SU-DHL-6 (cell line): ENCODE results near the gene AP1S3.
"Not testable (repeated sequence)": the region's sequence is repeated elsewhere in the genome, so short reads cannot be mapped to it uniquely, and the experiment has no call there.

Source experiments
- H2AFZ ChIP-seq: fragments of 200-600 bp; sonication (generic); 2 replicates; pipeline ENCODE4 v1.6.1; 2014; ENCODE audit warnings: low read depth, mild to moderate bottlenecking, moderate library complexity, mixed read lengths, antibody characterized with exemption, low read length; ENCODE audit not compliant: severe bottlenecking
- H3F3A ChIP-seq: fragments of 200-600 bp; shearing (Covaris generic); 2 replicates; pipeline ENCODE4 v1.6.0; 2016; ENCODE audit warnings: antibody characterized with exemption, mild to moderate bottlenecking; ENCODE audit not compliant: insufficient read depth
- H3K27ac ChIP-seq: fragments of 200-600 bp; sonication (generic); 2 replicates; pipeline ENCODE4 v1.5.1; 2016; ENCODE audit warnings: low read depth, mild to moderate bottlenecking, low read length, moderate library complexity, mixed read lengths
- H3K27me3 ChIP-seq: fragments of 200-600 bp; sonication (generic), shearing (Covaris generic); 2 replicates; pipeline ENCODE4 v1.6.0; 2014; ENCODE audit warnings: mild to moderate bottlenecking, low read length
- H3K36me3 ChIP-seq: fragments of 200-600 bp; sonication (generic); 2 replicates; pipeline ENCODE4 v1.6.1; 2014; ENCODE audit warnings: mild to moderate bottlenecking, low read length, mixed read lengths
- H3K4me2 ChIP-seq: fragments of 300-600, 200-600 bp; shearing (Covaris generic), sonication (generic); 2 replicates; pipeline ENCODE4 v1.6.0; 2014; ENCODE audit warnings: low read length, low read depth, mild to moderate bottlenecking; ENCODE audit not compliant: poor library complexity, severe bottlenecking
- H3K4me3 ChIP-seq: fragments of 200-600 bp; sonication (generic); 2 replicates; pipeline ENCODE4 v1.5.1; 2014; ENCODE audit warnings: antibody characterized with exemption, low read length, mild to moderate bottlenecking, mixed read lengths; ENCODE audit not compliant: insufficient read depth, poor library complexity, severe bottlenecking
- H3K79me2 ChIP-seq: fragments of 200-600 bp; sonication (generic); 2 replicates; pipeline ENCODE4 v1.6.1; 2014; ENCODE audit warnings: mild to moderate bottlenecking, low read length, moderate library complexity; ENCODE audit not compliant: insufficient read depth
- H3K9ac ChIP-seq: fragments of 200-600 bp; sonication (generic); 2 replicates; pipeline ENCODE4 v1.7.0; 2014; ENCODE audit warnings: mild to moderate bottlenecking, low read length
- H3K9me2 ChIP-seq: fragments of 200-600 bp; sonication (generic); replicated peaks from 2 replicates; pipeline ENCODE4 v1.6.1; 2014; ENCODE audit warnings: low read length; ENCODE audit not compliant: insufficient read depth
- H3K9me3 ChIP-seq: fragments of 200-600 bp; sonication (generic); 2 replicates; pipeline ENCODE4 v1.6.1; 2014; ENCODE audit warnings: low read length, mixed read lengths; ENCODE audit not compliant: insufficient read depth
- H4K20me1 ChIP-seq: fragments of 200-600 bp; sonication (generic); 2 replicates; pipeline ENCODE4 v1.6.1; 2014; ENCODE audit warnings: low read depth, mild to moderate bottlenecking, antibody characterized with exemption, low read length, moderate library complexity, mixed read lengths
- CTCF ChIP-seq: fragments of 200-600 bp; sonication (generic); IDR thresholded peaks from one replicate; pipeline ENCODE4 v1.5.1; 2017; ENCODE audit warnings: antibody characterized with exemption, mild to moderate bottlenecking, low read length, moderate library complexity; ENCODE audit not compliant: insufficient read depth, poor library complexity, severe bottlenecking
- EZH2phosphoT487 ChIP-seq: fragments of 200-600 bp; sonication (generic), shearing (Covaris generic); conservative IDR thresholded peaks from 2 replicates; pipeline ENCODE4 v1.6.1; 2018; ENCODE audit warnings: mild to moderate bottlenecking, antibody characterized with exemption, low read length, moderate library complexity, mixed read lengths

The AP1S3 gene

DNA sequence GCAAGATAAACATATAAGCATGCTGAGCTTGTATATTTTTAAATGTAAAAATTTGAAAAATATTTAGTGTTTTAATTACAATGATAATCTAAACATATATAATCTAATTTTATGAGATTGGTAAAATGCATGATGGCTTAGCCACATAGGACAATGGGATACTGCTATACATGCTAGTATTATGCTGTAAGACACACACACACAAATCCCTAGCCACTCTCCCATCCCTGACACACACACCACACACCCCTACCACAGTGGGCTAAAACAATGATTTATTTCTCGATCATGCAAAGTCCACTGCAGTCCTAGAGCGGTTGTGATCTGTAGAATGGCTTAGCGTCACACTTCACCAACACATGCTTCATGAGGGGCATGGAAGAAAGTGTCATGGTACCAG is 36.3 kb upstream of the AP1S3 start:
- Histone ChIP-seq H3K4me3 (no peak overlapping the region), H3K4me2 (no peak overlapping the region), H3K9ac (no peak overlapping the region), H3K9me3 (no peaks in the 10 kb centered on the region), H3K36me3 (no peaks in the 10 kb centered on the region), H4K20me1 (no peaks in the 10 kb centered on the region), H3K9me2 (no peaks in the 10 kb centered on the region), H2AFZ (no peak overlapping the region), H3F3A (no peaks in the 10 kb centered on the region), H3K27ac (no peak overlapping the region), H3K27me3 (no peaks in the 10 kb centered on the region), H3K79me2 (no peaks in the 10 kb centered on the region)
- TF ChIP-seq EZH2phosphoT487, result no peak
- TF ChIP-seq CTCF, result no peak

DNA sequence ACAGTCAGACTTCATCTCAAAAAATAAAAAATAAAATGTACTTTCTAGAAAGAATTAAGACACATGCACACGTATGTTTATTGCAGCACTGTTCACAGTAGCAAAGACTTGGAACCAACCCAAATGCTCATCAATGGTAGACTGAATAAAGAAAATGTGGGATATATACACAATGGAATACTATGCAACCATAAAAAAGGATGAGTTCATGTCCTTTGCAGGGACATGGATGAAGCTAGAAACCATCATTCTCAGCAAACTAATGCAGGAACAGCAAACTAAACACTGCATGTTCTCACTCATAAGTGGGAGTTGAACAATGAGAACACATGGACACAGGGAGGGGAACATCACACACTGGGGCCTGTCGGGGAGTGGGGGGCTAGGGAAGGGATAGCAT is 35.4 kb upstream of the AP1S3 start:
- H3K36me3 ChIP-seq, H4K20me1 ChIP-seq, H3K27ac ChIP-seq, H3K4me3 ChIP-seq, H3K4me2 ChIP-seq, H3K79me2 ChIP-seq, H3K9ac ChIP-seq, H2AFZ ChIP-seq, H3K9me3 ChIP-seq, H3K27me3 ChIP-seq, H3K9me2 ChIP-seq, H3F3A ChIP-seq: not testable (repeated sequence)

DNA sequence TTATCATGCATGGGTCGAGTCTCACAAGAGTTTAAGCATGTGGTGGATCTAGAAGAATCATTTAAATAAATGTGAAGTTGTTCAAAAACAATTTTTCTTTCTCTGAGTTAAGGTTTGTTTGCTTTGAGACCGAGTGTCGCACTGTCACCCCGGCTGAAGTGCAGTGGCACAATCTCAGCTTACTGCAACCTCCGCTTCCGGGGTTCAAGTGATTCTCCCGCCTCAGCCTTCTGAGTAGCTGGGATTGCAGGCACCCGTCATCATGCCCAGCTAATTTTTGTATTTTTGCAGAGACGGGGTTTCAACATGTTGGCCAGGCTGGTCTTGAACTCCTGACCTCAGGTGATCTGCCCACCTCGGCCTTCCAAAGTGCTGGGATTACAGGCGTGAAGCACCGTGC is 34.3 kb upstream of the AP1S3 start:
- H3K36me3 ChIP-seq, H3F3A ChIP-seq: not testable (repeated sequence)

DNA sequence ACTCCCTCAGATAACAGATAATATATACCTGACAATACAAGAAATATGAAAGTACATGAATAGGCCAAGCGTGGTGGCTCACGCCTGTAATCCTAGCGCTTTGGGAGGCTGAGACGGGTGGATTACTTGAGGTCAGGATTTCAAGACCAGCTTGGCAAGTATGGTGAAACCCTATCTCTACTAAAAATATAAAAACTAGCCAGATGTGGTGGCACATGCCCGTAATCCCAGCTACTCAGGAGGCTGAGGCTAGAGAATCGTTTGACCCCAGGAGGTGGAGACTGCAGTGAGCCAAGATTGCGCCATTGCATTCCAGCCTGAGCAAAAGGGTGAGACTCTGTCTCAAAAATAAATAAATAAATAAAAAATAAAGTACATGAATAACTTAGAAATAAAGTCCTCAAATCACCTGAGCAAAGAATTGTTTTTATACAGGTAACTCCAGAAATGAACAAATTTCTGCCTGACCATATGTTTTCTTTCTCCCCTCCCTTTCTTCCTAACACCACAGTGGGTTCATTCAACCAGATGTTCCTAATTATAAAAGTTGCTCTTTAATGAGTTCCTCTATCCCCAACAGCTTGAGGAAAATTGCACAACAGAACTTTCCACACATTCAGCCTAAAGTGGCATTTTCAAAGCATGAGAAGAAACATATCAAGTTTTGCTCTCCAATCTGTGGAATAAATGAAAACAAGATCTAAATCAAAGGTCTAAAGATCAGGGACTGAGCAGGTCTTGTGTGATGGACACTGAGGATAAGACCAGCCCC is 33.6 kb upstream of the AP1S3 start:
- Histone ChIP-seq H3K9me2 (no peaks in the 10 kb centered on the region), H2AFZ (no peak overlapping the region), H4K20me1 (no peaks in the 10 kb centered on the region), H3K36me3 (no peaks in the 10 kb centered on the region), H3K9ac (no peak overlapping the region), H3K4me2 (no peak overlapping the region), H3K79me2 (no peaks in the 10 kb centered on the region), H3K27ac (no peak overlapping the region), H3F3A (no peaks in the 10 kb centered on the region), H3K9me3 (no peaks in the 10 kb centered on the region), H3K27me3 (no peaks in the 10 kb centered on the region), H3K4me3 (no peak overlapping the region)
- TF ChIP-seq EZH2phosphoT487, result no peak
- no peak for TF ChIP-seq CTCF

More for the DNA sequence above, 34.3 kb upstream of the AP1S3 start:
- H3K9ac ChIP-seq, H3K9me2 ChIP-seq, H4K20me1 ChIP-seq, H3K27me3 ChIP-seq, H3K79me2 ChIP-seq, H2AFZ ChIP-seq, H3K9me3 ChIP-seq, H3K4me3 ChIP-seq, H3K4me2 ChIP-seq, H3K27ac ChIP-seq: not testable (repeated sequence)
